GM10266 (cell line): ENCODE results near the gene NRGN.
A peak's percentile ranks its signal among the peaks of the same experiment; 100 is the strongest.

Experiments used
- DNase-seq: peaks from one replicate; pipeline ENCODE4 v3.0.0; 2012; ENCODE audit errors: extremely low spot score
- CTCF ChIP-seq: IDR thresholded peaks from 2 replicates; pipeline ENCODE4 v1.5.1; 2012; ENCODE audit warnings: mild to moderate bottlenecking, low read depth; ENCODE audit not compliant: control insufficient read depth, insufficient read depth; ENCODE audit errors: missing control alignments

NRGN gene

GRCh38 chr11:124739479-124740276 lies at the start of gene NRGN:
Gene NRGN, plus strand, starts transcription at chr11:124739942. Its CDS starts 143 bp downstream, at chr11:124740085.
- peak; percentile 95 for DNase-seq
- TF ChIP-seq CTCF: no peak

GRCh38 chr11:124693142-124693541 lies 46.6 kb upstream of the NRGN start:
- DNase-seq: no peak
- TF ChIP-seq CTCF: no peak

- DNase-seq: no peak
- no peak for TF ChIP-seq CTCF
Measured at GRCh38 chr11:124699547-124699946, 40.2 kb upstream of the NRGN start.

GRCh38 chr11:124700028-124700427 lies 39.7 kb upstream of the NRGN start:
- DNase-seq: no peak
- no peak for TF ChIP-seq CTCF

GRCh38 chr11:124707829-124708228 lies 31.9 kb upstream of the NRGN start:
- DNase-seq: no peak
- no peak for TF ChIP-seq CTCF

GRCh38 chr11:124712392-124712791 lies 27.4 kb upstream of the NRGN start:
- TF ChIP-seq CTCF: no peak
- no peak for DNase-seq

- no peak for DNase-seq
- no peak for TF ChIP-seq CTCF
Measured at GRCh38 chr11:124716591-124716990, 23.2 kb upstream of the NRGN start.
